GM13976 (cell line): ENCODE results near the gene RARRES1.

Experiments
- DNase-seq: peaks from one replicate; pipeline ENCODE4 v3.0.0; 2012; ENCODE audit warnings: low spot score
- in situ Hi-C: fragments of 300-500 bp; cut with MboI; formaldehyde crosslinking; loops from one replicate; pipeline ENCODE4 v1.12.0; 2022; ENCODE audit warnings: low sequenced_read_pairs, mixed read lengths, inconsistent platforms; ENCODE audit not compliant: unreplicated experiment
- TF ChIP-seq, protein P1 (sequence below): IDR thresholded peaks from 2 replicates; pipeline ENCODE4 v1.5.1; 2012; ENCODE audit warnings: borderline replicate concordance, mild to moderate bottlenecking; ENCODE audit not compliant: insufficient read depth; ENCODE audit errors: extremely low read depth, missing control alignments, control extremely low read depth

The RARRES1 gene

DNA sequence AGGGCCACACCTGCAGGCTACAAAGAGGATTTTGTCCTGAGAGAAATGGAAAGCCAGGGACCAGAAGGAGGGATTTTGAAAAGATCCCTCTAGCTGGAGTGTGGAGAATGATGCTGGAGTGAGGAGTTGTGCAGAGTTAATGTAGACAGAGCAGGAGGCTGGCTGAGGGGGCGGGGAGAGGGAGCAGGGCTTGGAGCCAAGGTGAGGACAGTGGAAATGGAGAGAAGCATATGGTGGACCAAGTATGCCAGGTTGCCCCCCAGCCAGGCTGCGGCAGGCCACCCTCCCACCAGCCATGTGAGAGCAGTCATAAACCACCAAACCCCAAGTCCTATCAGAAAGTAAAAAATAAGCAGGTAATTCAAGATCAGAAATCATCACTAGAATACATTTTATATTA is 14.7 kb downstream of the RARRES1 start:
- TF ChIP-seq, protein P1, sequence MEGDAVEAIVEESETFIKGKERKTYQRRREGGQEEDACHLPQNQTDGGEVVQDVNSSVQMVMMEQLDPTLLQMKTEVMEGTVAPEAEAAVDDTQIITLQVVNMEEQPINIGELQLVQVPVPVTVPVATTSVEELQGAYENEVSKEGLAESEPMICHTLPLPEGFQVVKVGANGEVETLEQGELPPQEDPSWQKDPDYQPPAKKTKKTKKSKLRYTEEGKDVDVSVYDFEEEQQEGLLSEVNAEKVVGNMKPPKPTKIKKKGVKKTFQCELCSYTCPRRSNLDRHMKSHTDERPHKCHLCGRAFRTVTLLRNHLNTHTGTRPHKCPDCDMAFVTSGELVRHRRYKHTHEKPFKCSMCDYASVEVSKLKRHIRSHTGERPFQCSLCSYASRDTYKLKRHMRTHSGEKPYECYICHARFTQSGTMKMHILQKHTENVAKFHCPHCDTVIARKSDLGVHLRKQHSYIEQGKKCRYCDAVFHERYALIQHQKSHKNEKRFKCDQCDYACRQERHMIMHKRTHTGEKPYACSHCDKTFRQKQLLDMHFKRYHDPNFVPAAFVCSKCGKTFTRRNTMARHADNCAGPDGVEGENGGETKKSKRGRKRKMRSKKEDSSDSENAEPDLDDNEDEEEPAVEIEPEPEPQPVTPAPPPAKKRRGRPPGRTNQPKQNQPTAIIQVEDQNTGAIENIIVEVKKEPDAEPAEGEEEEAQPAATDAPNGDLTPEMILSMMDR, result no peak
- in situ Hi-C loops, result no loop called here
- DNase-seq, result no peak

DNA sequence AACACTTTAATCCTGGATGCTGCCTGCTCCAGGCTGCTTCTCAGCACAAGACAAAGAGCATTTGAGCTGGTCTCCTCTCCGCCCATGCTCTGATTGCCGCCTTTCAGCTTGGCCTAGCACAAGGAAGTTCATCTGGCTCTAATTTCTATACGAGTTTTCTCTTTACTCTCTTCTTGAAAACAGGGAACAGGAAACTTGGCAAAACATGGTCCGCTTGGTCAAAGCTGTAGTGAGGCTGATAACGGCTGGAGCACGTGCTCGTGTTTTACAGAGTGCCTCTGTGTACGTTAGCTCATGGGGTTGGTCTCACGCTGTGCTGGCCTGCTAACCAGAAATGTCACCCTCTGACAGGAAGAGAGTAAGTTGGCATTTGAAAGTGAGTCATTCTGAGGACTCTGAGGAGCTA is 19.2 kb downstream of the RARRES1 start:
- DNase-seq, result no peak
- TF ChIP-seq, protein P1, result no peak
- in situ Hi-C loops, result no loop called here

DNA sequence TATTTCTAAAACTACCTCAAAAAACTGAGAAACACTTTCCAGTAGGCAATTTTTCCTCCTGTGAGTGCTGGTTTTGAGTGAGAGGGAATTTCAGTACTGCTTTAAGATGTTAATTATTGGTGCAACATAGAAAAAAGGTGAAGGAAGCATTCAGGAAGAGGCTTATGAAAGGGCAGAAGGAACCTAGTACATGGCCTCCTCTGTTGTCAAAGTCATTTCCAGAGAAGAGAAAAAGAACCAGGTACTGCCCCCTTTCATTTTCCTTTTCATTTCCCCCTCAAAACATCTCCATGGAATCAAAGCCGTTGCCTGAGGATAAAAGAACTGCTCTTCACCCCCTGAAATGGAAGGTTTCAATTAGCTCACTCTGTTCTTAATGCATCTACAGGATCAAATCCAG is 19.8 kb downstream of the RARRES1 start:
- TF ChIP-seq, protein P1, result no peak
- in situ Hi-C loops, result no loop called here
- DNase-seq, result no peak

DNA sequence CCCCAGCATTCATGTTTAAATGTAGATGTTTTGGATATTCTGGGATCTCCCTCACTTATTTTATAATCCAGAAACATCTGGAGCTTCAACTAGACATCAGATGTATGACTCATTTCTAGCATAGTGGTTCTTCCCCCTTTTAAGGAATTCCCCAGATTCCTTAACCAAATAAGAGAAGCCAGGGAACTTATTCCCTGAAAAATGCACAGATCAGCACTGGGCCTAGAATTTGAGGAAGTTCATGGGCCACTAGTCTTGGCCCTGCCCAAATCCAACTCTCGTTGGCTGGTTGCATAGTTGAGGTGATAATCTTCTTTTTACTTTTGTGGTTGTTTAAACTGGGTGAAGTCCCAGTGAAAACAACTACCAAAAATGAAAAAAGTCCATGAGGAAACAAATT is 20.4 kb downstream of the RARRES1 start:
- TF ChIP-seq, protein P1, result no peak
- in situ Hi-C loops, result no loop called here
- DNase-seq, result no peak

DNA sequence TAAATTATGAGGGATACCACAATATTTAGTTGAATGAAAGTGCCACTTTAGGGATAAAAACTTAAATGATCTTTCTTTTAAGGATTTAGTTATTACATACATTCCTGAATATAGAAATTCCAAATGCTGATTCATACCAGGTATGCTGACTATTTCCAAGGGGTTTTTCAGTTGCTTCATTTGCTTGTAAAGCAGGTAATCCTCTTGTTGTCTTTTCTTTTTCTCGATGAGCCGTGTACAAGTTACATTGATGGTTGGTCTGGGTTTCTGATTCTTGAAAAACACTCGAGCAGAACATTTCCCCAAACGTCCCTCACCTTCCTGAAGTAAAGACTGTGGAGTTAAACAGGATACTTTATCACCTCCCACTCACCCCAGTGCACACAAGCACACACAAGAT is 21.7 kb downstream of the RARRES1 start:
- DNase-seq, result no peak
- TF ChIP-seq, protein P1, result no peak
- in situ Hi-C loops, result no loop called here

DNA sequence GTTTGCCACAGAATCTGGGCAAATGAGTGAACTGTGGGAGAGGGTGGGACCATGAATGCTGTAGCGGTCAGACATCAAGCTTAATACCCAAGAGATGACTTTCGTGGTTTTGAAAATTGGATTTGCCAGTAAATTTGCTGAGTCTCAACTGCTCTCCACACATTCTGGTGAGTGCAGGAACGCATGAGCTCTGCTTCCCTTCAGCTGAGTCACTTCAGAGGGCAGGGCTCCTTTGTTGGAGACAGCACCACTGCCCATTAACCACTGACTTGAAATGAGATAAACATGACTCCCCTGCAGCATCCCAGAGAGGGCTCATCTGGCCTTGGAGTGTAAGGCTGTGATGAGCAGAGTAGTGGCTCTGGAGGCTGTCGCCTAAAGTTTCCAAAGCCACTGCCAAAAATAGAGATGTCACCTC is 22.6 kb downstream of the RARRES1 start:
- in situ Hi-C loops, result no loop called here
- TF ChIP-seq, protein P1, result no peak
- no peak for DNase-seq

DNA sequence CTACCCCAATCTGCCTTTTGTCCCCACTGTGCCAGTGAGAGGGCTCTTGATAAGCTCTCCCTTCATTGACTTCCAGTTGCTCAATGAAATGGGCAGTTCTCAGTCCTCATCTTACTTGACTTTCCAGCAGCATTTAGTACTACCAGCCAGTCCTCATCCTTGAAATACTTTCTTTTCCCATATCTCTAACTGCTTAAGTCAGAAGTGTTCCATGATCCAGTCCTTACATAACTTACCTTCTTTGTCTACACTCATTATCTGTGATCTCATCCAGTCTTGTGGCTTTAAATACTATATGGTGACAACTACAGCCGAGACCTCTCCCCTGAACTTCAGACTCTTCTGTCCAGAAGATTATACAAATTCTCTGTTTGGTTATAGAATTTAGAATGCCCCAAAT is 28.7 kb downstream of the RARRES1 start:
- no peak for DNase-seq
- TF ChIP-seq, protein P1, result no peak
- in situ Hi-C loops, result no loop called here
